Measurements from ENCODE around the gene ZMIZ1.

ZMIZ1 gene

GRCh38 chr10:79254333-79255006, 185.7 kb downstream of the ZMIZ1 start:
- DNase-seq = no peak

GRCh38 chr10:79255007-79255507, 186.3 kb downstream of the ZMIZ1 start:
- no peak for DNase-seq

GRCh38 chr10:79256264-79256806, 187.6 kb downstream of the ZMIZ1 start:
- DNase-seq = no peak

- DNase-seq = no peak
These were observed 190.1 kb downstream of the ZMIZ1 start for GRCh38 chr10:79258894-79259293.

- no peak for DNase-seq
These were observed 191.1 kb downstream of the ZMIZ1 start for GRCh38 chr10:79259834-79260233.

- DNase-seq = peak; percentile 44
These were observed 192.3 kb downstream of the ZMIZ1 start for GRCh38 chr10:79260811-79261740.

- no peak for DNase-seq
These were observed 193.4 kb downstream of the ZMIZ1 start for GRCh38 chr10:79262131-79262530.

- DNase-seq = no peak
These were observed 194.4 kb downstream of the ZMIZ1 start for GRCh38 chr10:79262959-79263746.

GRCh38 chr10:79263939-79264338, 195.2 kb downstream of the ZMIZ1 start:
- no peak for DNase-seq

GRCh38 chr10:79264942-79265341, 196.2 kb downstream of the ZMIZ1 start:
- DNase-seq = no peak

GRCh38 chr10:79266084-79266483, 197.3 kb downstream of the ZMIZ1 start:
- no peak for DNase-seq

- DNase-seq = no peak
These were observed 198.0 kb downstream of the ZMIZ1 start for GRCh38 chr10:79266543-79267312.

GRCh38 chr10:79267499-79267898, 198.7 kb downstream of the ZMIZ1 start:
- no peak for DNase-seq

GRCh38 chr10:79268161-79268601, 199.4 kb downstream of the ZMIZ1 start:
- no peak for DNase-seq

GRCh38 chr10:79268742-79269141, 200.0 kb downstream of the ZMIZ1 start:
- DNase-seq = no peak

- no peak for DNase-seq
These were observed 200.7 kb downstream of the ZMIZ1 start for GRCh38 chr10:79269443-79269842.

- DNase-seq = no peak
These were observed 201.2 kb downstream of the ZMIZ1 start for GRCh38 chr10:79269969-79270368.

GRCh38 chr10:79270466-79271246, 201.9 kb downstream of the ZMIZ1 start:
- DNase-seq = no peak

GRCh38 chr10:79272353-79272752, 203.6 kb downstream of the ZMIZ1 start:
- no peak for DNase-seq

- DNase-seq = no peak
These were observed 204.8 kb downstream of the ZMIZ1 start for GRCh38 chr10:79273604-79274003.

Data from SHP77 treated with DMSO at 0.1 percent for 48 hours (cell line).